Activated T-helper 17 cell treated with anti-CD3 and anti-CD28 coated beads, Interleukin-2, amount 50 U/mL, for 72 hours (primary cell): ENCODE results near the gene IGFL4. TPM values are rescaled to one million over a fixed set of nuclear protein-coding genes. Genes with fewer than 3 reads are reported as not detected.

Experiments used
- ATAC-seq: fragments of 150-1000 bp; cut with Tn5 transposase; replicated peaks from 2 replicates; pipeline ENCODE4 v1.10.0; 2021; ENCODE audit warnings: mild to moderate bottlenecking, moderate library complexity
- H3K27ac Mint-ChIP-seq: one replicate; pipeline ENCODE4 v1.8.0; 2022; ENCODE audit warnings: mixed read lengths
- H3K27me3 Mint-ChIP-seq: one replicate; pipeline ENCODE4 v1.8.0; 2022; ENCODE audit warnings: mixed read lengths
- H3K36me3 Mint-ChIP-seq: one replicate; pipeline ENCODE4 v1.8.0; 2022; ENCODE audit warnings: low read depth, mild to moderate bottlenecking, mixed read lengths
- H3K4me1 Mint-ChIP-seq: one replicate; pipeline ENCODE4 v1.8.0; 2022; ENCODE audit warnings: mixed read lengths
- H3K4me3 Mint-ChIP-seq: one replicate; pipeline ENCODE4 v1.8.0; 2022; ENCODE audit warnings: mild to moderate bottlenecking, mixed read lengths
- H3K9me3 Mint-ChIP-seq: one replicate; pipeline ENCODE4 v1.8.0; 2022; ENCODE audit warnings: mixed read lengths
- total RNA-seq, 2 donors: library from RNA; stranded (reverse); gene quantifications; one replicate each; pipeline ENCODE4 v1.2.3, GENCODE V29; 2022

IGFL4 gene
- total RNA-seq, 2 donors from 2014 or later, result not detected

DNA sequence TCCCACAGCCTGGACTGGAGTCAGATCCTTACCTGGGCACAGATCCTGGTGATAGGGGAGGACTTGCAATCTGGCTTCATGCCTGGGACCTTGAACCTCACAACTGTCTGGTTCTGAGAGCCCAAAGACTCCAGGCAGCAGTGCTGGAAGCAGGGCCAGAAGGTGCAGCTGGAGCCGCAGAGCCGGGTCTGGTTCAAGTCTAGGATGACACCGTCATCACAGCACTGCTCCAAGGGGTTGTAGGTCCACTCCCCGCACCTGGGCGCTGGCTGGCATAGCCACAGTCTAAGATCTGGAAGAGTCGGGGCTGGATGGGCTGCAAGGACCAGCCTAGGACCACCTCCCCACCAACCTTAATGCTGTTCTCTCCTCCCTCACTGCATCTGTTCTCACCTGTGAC, 677 bp downstream of the IGFL4 start:
- Mint-ChIP-seq H3K36me3 (peaks cover 6% of the 10 kb centered on the region), H3K9me3 (no peaks in the 10 kb centered on the region), H3K27ac (no peak overlapping the region), H3K4me1 (peaks cover 5% of the 10 kb centered on the region), H3K4me3 (no peak overlapping the region), H3K27me3 (peaks cover 40% of the 10 kb centered on the region)
- ATAC-seq, result no peak

DNA sequence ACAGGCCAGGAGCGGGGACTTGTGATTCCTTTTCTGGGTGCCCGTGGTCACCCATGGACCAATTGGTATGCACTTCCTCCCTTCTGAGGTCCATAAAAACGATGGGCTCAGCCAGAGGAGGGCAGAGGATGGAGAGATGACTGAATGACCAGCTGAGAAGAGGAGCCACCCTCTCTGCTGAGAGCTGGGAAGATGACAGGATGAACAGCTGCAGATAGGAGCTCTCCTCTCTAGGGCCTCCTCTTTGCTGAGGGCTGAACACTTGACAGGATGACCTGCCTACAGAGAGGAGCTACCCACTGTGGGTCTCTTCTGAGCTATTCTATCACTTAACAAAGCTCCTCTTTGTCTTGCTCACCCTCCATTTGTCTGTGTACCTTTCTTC, 4.1 kb downstream of the IGFL4 start:
- Mint-ChIP-seq H3K27ac (no peak overlapping the region), H3K27me3 (peaks cover 19% of the 10 kb centered on the region), H3K4me1 (no peaks in the 10 kb centered on the region), H3K36me3 (no peaks in the 10 kb centered on the region), H3K4me3 (no peak overlapping the region), H3K9me3 (no peaks in the 10 kb centered on the region)
- no peak for ATAC-seq

DNA sequence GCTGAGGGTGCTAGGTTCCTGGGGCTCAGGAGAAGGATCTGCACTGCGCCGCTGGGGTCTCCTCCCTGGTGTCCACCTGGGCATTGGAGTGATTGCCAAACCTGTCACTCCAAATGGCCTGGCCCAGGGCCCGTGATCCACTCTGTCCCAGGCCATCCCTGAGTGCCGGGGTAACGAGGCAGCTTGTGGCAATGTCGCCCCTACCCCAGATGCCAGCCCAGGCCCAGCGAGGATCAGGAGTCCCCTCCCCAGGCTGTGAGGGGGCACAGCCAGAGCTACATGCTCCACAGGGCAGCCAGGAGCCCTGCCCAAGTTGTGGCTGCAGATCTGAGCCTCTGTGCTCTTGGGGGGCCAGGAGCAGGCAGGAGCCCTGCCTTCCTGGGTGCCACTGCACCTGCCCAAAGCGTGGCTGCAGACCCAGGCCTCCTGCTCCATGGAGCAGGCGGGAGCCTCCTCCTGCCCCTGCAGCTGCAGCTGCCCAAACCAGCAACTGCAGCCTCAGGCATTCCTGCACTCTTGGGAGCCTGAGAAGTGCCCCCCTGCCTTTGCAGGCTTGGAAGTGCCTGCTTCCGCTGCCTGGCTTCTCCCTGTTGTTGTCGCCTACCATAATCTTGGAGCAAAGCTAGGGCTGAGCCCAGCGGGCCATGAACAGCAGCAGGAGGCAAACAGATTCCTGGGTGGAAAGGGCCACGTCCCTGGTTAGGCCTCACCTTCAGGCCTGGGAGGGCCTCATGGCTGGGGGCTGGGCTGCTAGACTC, 4.6 kb downstream of the IGFL4 start:
- no peaks in the 10 kb centered on the region for H3K36me3 Mint-ChIP-seq
- no peaks in the 10 kb centered on the region for H3K9me3 Mint-ChIP-seq
- no peak overlapping the region for H3K27ac Mint-ChIP-seq
- no peak overlapping the region for H3K4me3 Mint-ChIP-seq
- H3K4me1 Mint-ChIP-seq, result no peaks in the 10 kb centered on the region
- no peak for ATAC-seq
- peaks cover 16% of the 10 kb centered on the region for H3K27me3 Mint-ChIP-seq

DNA sequence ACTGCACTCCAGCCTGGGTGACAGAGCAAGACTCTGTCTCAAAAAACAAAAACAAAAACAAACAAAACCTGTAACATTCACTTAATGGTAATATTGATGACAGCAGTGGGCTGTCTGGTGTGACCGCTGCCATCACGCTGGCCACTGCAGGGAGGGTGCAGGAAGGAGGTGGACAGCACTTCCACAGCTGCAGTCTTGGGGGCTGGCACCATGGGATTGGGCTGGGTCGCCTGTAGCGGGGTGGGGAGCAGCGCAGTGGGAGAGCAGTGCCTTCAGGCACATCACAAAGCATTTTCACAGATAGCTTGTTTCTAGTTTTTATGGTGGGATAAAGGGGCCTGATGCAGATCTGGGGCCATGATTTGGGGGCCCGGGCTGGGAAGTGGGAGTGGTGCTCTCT, 5.3 kb downstream of the IGFL4 start:
- Mint-ChIP-seq H3K27ac (no peak overlapping the region), H3K36me3 (no peaks in the 10 kb centered on the region), H3K4me3 (no peak overlapping the region), H3K4me1 (no peaks in the 10 kb centered on the region), H3K9me3 (no peaks in the 10 kb centered on the region), H3K27me3 (peaks cover 9% of the 10 kb centered on the region)
- ATAC-seq, result no peak

DNA sequence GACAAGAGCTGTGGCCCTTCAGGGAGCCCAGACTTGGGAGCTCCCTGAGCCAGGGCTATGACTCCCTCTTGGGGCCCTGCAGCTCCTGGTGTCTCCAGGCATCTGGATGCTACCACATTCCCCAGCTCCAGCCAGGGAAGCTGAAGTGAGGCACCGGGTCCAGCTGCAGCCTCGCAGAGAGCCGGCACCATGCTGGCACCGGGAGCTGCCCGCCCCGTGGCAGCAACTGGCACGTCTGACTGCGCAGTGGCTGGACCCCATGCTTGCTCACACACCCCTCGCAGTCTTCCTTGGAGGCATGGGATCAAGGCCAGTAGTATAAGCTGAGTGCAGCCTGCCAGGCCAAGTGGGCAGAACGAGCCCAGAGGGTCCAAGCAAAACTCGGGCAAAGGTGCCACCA, 7.4 kb downstream of the IGFL4 start:
- H3K27me3 Mint-ChIP-seq, result peaks cover 6% of the 10 kb centered on the region
- H3K9me3 Mint-ChIP-seq, result no peaks in the 10 kb centered on the region
- H3K4me3 Mint-ChIP-seq, result no peak overlapping the region
- H3K27ac Mint-ChIP-seq, result no peak overlapping the region
- ATAC-seq, result no peak
- H3K36me3 Mint-ChIP-seq, result no peaks in the 10 kb centered on the region
- peaks cover 5% of the 10 kb centered on the region for H3K4me1 Mint-ChIP-seq

DNA sequence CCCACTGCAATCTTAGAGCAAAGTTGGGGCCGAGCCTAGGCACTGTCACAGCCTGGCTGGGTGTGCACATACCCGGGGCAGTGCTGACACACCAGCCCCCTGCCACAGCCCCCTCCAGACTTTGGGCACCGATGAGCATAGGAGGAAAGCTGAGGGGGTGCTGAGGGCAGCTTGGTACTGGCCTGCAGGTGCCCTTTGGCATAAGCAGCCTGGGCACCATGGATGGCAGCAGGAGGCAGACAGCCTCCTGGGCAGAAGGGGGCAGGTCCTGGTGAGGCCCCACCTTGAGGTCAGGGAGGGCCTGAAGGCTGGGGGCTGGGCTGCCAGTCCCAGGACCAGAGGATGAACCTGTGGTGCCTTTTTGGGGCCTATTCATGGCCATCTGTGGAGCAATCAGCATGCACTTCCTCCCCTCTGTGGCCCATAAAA, 8.2 kb downstream of the IGFL4 start:
- Mint-ChIP-seq H3K4me3 (no peak overlapping the region), H3K27me3 (peaks cover 6% of the 10 kb centered on the region), H3K36me3 (no peaks in the 10 kb centered on the region), H3K4me1 (peaks cover 5% of the 10 kb centered on the region), H3K27ac (no peak overlapping the region), H3K9me3 (no peaks in the 10 kb centered on the region)
- ATAC-seq, result no peak

DNA sequence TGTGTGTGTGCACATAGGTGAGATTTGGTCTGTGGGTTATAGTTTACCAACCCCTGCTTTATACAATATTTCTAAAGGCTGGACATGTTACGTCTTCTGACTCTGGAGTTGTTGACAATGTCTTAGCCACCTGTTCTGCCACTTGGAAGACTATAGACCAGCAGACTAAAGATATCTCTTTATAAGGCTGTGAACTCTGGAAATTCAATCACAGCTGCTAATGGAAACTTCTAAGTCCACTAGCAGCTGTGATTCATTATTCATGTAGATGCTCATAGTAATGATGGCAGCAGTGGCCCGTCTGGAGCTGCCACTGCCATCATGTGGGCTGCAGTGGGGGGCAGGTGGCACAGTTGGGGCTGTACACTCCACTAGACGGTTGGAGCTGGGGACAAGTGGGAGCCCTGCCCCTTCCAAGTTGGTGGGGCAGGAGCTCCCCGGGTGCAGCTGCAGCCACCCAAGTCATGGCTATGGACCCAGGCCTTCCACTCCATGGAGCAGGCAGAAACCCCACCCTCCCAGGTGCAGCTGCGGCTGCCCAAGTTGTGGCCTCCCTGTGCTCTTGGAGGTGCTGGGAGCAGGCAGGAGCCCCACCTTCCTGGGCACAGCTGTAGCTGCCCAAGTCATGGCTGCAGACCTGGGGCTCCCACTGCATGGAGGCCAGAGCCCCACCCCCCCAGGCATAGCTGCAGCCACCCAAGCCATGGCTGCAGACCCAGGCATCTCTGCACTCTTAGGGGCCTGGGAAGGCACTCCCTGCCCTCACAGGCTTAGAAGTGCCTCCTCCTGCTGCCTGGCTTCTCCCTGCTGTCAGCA, 8.8 kb downstream of the IGFL4 start:
- no peak for ATAC-seq
- H3K4me1 Mint-ChIP-seq, result peaks cover 5% of the 10 kb centered on the region
- no peak overlapping the region for H3K27ac Mint-ChIP-seq
- no peaks in the 10 kb centered on the region for H3K36me3 Mint-ChIP-seq
- peaks cover 6% of the 10 kb centered on the region for H3K27me3 Mint-ChIP-seq
- H3K4me3 Mint-ChIP-seq, result no peak overlapping the region
- H3K9me3 Mint-ChIP-seq, result no peaks in the 10 kb centered on the region

DNA sequence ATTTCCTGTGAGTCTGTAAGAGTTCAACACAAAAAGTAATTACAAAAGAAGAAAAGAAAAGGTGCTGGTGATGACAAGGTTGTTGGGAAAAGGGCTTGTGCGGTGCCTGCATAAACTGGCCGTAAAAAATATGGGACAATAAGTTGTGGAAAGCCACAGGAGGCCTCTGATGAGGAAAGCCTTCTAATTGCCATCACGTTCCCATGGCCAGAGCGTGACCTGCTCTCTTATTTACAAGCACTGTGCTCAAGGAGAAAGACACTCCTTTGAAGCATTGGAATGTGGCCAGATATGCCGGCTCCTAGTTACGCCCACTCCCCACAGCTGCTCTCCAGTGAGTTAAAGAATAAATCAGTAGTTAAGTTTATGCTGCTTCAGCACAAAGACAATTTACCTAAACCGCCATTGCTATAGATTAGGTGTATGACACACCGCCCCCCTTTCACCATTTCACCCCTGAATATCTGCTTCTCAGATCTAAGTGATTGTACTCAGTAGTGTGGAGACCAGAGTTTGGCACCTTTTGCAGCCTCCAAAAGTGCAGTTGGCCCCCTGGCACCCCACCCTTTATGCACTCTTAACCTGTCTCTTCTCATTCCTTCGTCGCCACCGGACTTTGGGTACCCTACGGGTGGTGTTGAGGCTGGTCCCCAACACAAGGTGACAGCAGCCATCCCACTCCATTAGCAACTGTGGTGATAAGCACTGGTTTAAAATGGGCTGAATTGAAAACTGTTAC, 9.8 kb downstream of the IGFL4 start:
- Mint-ChIP-seq H3K36me3 (no peaks in the 10 kb centered on the region), H3K9me3 (no peaks in the 10 kb centered on the region), H3K27me3 (peaks cover 6% of the 10 kb centered on the region), H3K4me3 (no peak overlapping the region), H3K4me1 (peaks cover 13% of the 10 kb centered on the region), H3K27ac (no peak overlapping the region)
- no peak for ATAC-seq

DNA sequence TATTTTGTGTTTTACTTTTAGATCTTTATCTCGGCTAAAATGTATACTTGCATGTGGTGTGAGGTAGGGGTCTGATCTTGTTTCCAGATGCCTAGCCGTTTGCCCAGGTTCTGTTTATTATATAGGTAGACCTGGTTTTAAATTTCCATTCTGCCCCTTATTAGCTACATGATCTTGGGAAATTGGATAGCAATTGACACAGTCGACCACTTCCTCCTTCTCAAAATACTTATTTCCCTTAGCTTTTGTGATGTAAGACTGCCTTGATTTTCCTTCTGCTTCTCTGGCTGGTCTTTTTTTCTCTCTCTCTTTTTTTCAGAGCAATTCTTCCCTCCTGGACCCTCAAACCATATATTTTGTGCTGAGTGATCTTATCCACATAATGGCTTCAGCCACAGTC, 15.0 kb downstream of the IGFL4 start:
- peaks cover 8% of the 10 kb centered on the region for H3K27me3 Mint-ChIP-seq
- H3K4me1 Mint-ChIP-seq, result peaks cover 14% of the 10 kb centered on the region
- no peaks in the 10 kb centered on the region for H3K9me3 Mint-ChIP-seq
- H3K4me3 Mint-ChIP-seq, result no peak overlapping the region
- H3K27ac Mint-ChIP-seq, result no peak overlapping the region
- no peaks in the 10 kb centered on the region for H3K36me3 Mint-ChIP-seq
- no peak for ATAC-seq

DNA sequence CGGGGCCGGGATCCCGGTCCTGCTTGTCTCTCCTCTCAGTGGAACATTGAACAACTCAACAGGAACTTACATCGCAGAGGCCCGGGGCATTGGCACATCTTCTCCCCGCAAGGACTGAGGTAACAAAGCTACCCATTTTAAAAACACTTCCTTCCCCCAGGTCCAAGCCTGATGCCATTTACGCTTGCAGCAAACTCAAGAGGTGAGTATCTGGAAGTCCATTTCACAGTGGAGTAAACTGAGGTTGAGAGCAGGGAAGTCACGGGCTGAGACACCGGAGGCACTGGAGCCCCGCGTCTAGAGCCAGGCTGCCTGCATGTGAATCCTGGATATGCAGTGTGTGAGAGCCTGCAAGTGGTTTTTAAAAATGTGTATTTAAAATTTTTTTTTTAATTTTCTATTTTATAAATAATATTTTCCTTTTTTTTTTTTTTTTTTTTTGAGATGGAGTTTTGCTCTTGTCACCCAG, 17.5 kb downstream of the IGFL4 start:
- no peak overlapping the region for H3K4me3 Mint-ChIP-seq
- no peaks in the 10 kb centered on the region for H3K9me3 Mint-ChIP-seq
- peaks cover 9% of the 10 kb centered on the region for H3K4me1 Mint-ChIP-seq
- H3K36me3 Mint-ChIP-seq, result no peaks in the 10 kb centered on the region
- peaks cover 5% of the 10 kb centered on the region for H3K27me3 Mint-ChIP-seq
- no peak for ATAC-seq
- H3K27ac Mint-ChIP-seq, result no peak overlapping the region

DNA sequence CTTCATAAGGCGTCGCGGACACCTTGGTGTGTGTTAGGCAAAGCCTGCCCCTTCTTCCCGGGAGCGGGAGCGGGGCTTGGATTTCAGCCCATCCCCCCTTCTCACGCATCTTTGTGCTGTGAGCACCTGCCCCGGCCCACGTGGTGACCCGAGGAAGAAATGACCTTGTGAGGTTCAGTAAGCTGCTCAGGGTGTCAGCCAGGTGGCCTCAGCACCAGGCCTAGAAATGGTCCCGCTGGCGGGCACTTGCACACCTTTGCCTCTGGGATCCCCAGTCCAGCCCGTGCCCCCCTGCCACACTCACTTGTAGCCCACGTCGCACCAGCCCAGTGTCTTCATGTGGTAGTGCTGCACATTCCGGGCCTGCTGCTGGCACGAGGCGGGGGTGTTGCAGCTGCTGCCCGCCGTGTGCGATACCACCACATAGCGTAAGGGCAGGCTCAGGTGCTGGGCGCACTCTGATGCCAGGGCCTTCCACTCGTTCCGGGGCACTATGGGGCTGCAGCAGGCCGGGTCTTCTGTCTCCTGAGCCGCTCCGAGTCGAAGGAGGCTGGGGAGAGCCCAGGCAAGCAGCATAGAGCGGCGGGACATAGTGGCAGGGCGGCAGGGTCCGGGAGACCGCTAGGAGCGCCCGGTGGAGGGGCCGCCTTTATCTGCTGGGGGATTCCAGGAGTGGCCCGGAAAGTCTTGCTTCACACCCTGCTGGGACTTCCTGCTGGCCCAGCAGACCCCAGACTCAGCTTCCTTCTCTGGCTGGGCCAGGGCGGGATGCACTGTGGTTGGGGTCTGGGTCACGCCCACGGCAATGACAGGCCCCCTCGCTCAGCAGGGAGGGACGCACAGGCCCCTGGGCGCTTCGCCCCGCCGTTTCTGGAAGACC, 18.1 kb downstream of the IGFL4 start, which contains the start of gene PGLYRP1:
PGLYRP1 (minus strand) TSS at position 623 of the 880 bp plus-strand sequence; CDS start at position 591, 32 bp downstream.
- no peaks in the 10 kb centered on the region for H3K36me3 Mint-ChIP-seq

DNA sequence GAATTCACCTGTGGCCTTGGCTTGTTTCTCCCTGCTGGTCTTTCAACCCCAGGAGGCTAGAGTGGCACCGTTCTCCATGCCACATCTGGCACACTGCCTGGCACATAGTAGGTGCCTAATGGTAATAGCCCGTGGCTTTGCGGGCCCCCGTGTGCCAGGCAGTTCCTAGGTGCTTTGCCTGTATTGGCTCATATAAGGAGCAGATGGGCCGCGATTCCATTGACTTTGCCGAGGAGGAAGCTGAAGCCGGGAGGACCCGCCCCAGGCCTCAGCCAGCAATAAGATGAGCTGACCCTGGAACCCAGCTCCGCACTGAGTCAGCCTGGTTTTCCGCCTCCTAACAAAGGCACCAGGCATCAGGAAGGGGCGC, 18.8 kb downstream of the IGFL4 start:
- H3K4me1 Mint-ChIP-seq, result peaks cover 9% of the 10 kb centered on the region
- no peak overlapping the region for H3K4me3 Mint-ChIP-seq
- no peaks in the 10 kb centered on the region for H3K9me3 Mint-ChIP-seq
- peaks cover 5% of the 10 kb centered on the region for H3K27me3 Mint-ChIP-seq
- H3K27ac Mint-ChIP-seq, result no peak overlapping the region
- ATAC-seq, result no peak
- no peaks in the 10 kb centered on the region for H3K36me3 Mint-ChIP-seq

More for the DNA sequence above, 18.1 kb downstream of the IGFL4 start, which contains the start of gene PGLYRP1:
- Mint-ChIP-seq H3K4me1 (peaks cover 9% of the 10 kb centered on the region), H3K4me3 (no peak within 1 kb of the TSS), H3K27ac (no peak within 1 kb of the TSS), H3K9me3 (no peaks in the 10 kb centered on the region), H3K27me3 (peaks cover 5% of the 10 kb centered on the region)
- no peak for ATAC-seq

DNA sequence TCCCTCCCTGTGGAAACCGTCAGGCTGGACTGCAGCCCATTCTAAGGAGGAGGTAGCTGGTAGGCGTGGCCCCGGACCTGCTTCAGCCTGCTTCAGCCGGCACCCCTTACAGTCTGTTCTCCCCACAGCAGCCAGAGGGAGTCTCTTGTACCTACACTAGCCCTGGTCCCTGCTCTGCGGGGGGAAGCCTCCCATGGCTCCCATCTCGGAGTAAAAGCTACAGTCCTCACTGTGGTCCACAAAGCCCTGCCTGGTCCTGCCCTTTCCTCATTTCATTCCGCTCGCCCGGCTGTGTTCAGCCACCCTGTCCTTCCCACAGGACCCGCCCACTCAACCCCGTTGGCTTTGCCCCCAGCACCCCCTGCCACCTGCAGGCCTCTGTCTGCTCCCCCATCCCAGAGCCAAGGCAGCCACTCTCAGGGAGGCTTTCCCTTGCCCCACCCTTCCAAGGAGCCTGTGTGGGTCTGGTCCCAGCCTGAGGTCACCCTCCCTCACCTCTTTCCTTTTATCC, 19.2 kb downstream of the IGFL4 start:
- H3K36me3 Mint-ChIP-seq, result no peaks in the 10 kb centered on the region
- no peak overlapping the region for H3K4me3 Mint-ChIP-seq
- no peak overlapping the region for H3K27ac Mint-ChIP-seq
- H3K9me3 Mint-ChIP-seq, result no peaks in the 10 kb centered on the region
- peaks cover 7% of the 10 kb centered on the region for H3K4me1 Mint-ChIP-seq
- ATAC-seq, result no peak
- peaks cover 5% of the 10 kb centered on the region for H3K27me3 Mint-ChIP-seq

DNA sequence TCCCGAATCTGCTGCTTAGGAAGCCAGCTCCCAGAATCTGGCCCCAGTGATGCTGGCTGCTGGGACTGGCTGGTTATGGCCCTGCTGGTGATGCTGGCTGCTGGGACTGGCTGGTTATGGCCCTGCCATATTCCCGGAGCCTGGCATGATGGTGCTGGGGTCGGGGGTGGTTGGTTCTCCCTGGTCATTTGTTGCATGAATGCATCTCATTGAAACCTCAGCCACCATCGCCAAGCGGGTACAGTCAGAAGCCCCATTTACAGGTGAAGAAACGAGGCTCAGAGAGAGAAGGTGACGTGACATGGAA, 20.0 kb downstream of the IGFL4 start:
- Mint-ChIP-seq H3K27me3 (peaks cover 6% of the 10 kb centered on the region), H3K4me1 (peaks cover 5% of the 10 kb centered on the region), H3K27ac (no peak overlapping the region), H3K9me3 (no peaks in the 10 kb centered on the region), H3K4me3 (no peak overlapping the region), H3K36me3 (no peaks in the 10 kb centered on the region)
- no peak for ATAC-seq
